GM12873 (cell line): ENCODE data around the gene RHAG.

Experiments
- TF ChIP-seq, protein P1 (sequence below): IDR thresholded peaks from 2 replicates; pipeline ENCODE4 v1.5.1; 2012; ENCODE audit warnings: low read depth, mild to moderate bottlenecking, moderate library complexity, low read length, control low read depth; ENCODE audit not compliant: insufficient read depth; ENCODE audit errors: missing control alignments

The RHAG gene

DNA sequence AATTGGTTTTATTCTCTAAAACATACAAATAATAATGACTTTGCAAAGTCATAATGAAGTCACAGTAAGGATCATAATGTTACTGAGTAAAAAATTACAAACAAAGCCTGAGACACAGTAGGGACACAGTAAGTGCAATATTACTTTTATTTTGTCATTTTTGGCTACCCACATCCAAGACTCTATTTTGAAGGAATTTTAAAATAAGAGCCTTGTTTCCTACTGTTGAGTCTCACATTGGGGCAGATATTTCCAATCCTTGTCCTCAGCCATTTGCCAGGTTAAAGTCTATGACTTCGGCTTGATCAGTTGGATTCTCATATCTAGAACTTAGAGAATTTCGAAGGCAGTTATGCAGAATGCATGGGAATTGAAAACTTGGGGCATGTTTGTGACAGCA is 10.8 kb upstream of the RHAG start:
- TF ChIP-seq, protein P1, sequence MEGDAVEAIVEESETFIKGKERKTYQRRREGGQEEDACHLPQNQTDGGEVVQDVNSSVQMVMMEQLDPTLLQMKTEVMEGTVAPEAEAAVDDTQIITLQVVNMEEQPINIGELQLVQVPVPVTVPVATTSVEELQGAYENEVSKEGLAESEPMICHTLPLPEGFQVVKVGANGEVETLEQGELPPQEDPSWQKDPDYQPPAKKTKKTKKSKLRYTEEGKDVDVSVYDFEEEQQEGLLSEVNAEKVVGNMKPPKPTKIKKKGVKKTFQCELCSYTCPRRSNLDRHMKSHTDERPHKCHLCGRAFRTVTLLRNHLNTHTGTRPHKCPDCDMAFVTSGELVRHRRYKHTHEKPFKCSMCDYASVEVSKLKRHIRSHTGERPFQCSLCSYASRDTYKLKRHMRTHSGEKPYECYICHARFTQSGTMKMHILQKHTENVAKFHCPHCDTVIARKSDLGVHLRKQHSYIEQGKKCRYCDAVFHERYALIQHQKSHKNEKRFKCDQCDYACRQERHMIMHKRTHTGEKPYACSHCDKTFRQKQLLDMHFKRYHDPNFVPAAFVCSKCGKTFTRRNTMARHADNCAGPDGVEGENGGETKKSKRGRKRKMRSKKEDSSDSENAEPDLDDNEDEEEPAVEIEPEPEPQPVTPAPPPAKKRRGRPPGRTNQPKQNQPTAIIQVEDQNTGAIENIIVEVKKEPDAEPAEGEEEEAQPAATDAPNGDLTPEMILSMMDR, result no peak

GRCh38 chr6:49646942-49647341 is 10.3 kb upstream of the RHAG start:
- TF ChIP-seq, protein P1, result no peak

DNA sequence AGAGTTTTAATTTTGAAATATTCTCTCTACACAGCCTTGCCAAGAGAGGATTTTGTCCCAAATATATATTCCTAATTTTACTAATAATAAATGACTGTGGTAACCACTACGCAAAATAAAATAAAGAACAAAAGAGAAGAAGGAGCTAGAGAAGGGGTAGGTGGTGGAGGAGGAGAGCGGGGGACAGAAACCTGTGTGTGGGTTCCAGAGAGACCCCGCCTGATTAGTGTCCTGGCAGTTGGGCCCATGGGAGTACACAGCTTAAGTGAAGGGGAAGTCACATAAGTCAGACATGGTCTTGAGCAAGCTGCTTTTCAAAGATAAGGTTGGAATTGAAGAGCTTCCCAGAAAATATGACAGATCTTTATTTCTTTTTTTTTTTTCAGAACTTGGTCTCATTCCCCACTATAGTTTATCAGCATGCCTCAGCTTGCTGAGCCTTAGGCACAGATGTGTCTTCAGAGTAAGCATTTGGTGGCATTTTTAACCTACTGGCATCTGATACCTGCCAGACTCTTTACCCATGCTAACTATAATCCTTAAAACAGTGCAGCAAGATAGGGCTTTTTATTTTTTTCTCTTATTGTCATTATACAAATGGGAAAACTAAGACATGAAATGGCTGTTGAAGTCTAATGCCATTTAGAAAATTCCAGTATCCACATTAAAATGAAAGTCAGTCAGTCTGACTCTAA is 9.6 kb upstream of the RHAG start:
- TF ChIP-seq, protein P1, result no peak

- TF ChIP-seq, protein P1, result no peak
These were observed 8.5 kb upstream of the RHAG start for GRCh38 chr6:49645139-49645538.

- TF ChIP-seq, protein P1, result no peak
These were observed 2.7 kb upstream of the RHAG start for GRCh38 chr6:49639177-49639817.

DNA sequence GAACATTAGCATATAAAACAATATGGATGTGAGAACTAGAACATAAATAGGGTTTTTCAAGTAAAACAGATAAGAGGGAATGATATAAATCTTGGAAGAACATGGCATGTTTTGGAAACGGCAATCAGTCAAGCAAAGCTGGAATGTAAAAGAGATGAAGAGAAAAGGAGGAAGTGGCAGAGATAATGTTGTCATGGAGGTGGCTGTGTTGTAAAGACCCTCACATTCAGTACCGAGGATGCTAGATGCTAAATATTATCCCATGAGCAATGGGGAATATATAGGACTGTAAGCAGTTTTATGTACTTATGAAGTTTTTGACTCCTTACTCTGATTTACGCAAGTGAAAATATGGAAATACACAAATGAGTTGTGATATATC is 702 bp upstream of the RHAG start:
- TF ChIP-seq, protein P1, result no peak

DNA sequence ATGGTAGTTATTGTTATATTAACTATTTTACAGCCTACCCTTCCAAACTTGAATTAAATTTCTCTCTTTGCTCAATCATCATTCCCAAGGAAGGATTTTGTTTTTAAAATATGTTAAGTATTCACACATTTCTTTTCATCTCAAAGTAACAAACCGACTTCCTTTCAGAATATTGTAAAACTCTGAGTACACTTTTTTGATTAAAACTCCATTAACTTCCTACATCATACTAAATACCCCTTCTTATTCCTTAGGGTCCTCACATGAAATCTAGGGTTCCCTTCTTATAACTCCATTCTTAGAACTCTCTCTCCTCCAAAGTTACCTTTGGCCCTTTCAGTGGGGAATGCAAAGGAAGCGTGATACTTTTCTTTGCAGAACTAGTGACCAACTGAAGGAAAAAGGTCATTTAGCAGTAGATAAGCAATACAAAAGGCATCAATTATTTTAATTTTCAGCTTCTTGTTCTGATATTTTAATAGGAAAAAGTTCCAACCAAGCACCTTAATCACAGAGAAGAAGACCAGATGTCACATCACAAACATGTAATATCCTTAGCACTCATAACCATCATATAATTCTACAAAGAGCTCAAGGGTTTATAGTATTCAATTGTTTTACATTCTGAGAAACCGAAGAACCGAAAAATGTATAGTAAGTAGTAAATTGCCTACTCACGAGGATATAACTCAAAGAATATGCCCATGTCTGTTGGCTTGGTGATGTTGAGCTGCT is 494 bp downstream of the RHAG start:
- TF ChIP-seq, protein P1, result no peak
